GDM1 (cell line): ENCODE measurements around the gene SIGLEC11.

Experiments used
- DNase-seq: peaks from one replicate; lab custom pipeline; 2025; lab: John Stamatoyannopoulos, UW

The SIGLEC11 gene

DNA sequence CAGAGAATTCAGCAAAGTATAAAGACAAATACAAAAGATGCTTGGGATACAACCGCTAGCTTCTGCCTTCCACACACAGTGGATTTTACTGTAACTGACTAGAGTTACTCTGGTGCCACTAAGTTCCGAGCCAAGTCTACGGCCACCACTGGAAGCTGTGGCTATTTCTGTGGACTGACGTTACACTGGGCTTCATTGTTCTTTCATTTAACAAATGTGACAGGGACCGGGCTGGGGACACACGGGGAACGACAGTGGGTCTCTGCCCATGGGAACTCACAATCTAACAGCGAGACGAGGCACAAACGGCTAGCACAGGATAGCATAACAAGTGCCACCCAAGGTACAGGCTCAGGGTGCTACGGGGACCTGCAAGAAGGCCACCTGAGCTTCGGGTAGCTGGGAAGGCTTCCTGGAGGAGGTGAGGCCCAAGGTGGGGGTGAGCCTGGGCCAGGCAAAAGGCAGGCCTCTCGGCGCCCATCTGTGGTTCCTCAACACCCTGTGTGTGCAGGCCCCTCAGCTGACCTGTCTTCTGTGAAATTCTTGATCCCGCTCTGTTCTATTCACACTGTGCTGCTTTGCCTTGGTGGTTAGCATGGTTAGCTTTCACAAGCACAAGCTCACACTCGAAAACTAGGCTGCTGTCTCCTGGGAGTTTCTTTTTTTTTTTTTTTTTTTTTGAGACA lies 54.0 kb downstream of the SIGLEC11 start:
- no peak for DNase-seq

DNA sequence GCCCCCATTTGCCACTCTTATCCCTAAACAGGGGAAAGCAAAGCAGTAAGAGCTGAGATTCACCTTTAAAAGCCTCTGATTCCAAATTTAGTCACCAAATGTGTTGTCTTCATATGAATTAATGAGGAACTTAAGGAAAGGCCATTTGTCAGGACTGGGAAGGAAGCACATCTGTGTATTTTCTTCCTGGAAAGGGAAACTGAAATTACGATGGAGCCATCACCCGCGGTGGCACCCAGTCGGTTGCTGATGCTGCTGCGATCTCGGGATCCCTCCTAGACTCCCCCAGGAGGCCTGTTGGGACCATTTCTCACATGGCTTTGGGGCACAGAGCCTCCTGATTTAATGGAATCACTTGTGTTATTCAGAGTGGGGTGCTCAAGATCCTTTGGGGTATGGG lies 56.8 kb downstream of the SIGLEC11 start:
- DNase-seq, result no peak
